HG02981 (cell line): ENCODE data around the gene NLGN1.

Source experiments
- ATAC-seq: cut with Tn5 transposase; IDR thresholded peaks from one replicate; pipeline ENCODE4 v1.9.1; 2021; ENCODE audit warnings: mild to moderate bottlenecking, moderate library complexity; ENCODE audit not compliant: unreplicated experiment

The NLGN1 gene

DNA sequence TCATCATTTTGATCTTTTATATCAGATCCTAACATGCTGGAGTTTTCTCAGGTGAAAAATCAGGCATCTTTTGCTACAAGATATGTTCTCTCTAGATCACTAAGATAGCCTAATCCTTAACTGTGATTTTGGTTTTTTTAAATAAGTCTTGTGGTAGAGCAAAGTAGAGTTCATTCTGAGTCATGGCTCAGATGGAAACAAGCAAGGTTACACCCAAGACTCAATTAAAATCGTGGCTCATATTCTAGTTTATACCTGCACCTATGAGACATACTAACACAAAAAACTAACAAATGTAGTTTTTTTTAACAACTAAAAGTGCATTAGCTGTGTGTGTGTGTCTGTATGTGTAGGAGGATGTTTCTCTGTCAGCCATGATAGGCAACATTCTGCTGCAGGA is 428.2 kb downstream of the NLGN1 start:
- ATAC-seq: no peak

DNA sequence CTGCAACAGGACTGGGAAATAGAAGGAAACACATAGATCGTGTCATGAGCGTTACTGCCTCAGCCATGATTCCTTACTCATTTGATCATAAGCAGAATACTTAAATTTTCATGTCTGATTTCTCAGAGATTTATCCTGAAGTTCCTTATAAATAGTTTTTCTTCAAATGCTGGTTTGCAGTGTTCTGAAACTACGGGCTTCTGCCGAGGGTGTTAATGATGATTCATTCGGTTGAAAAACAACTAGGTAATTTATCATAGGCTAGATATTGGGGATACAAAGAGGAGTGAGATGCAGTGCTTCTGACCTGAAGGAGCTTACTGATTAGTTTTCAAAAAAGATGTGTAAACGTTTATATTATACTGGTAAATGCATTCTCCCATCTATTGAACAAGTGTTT is 428.9 kb downstream of the NLGN1 start:
- no peak for ATAC-seq

DNA sequence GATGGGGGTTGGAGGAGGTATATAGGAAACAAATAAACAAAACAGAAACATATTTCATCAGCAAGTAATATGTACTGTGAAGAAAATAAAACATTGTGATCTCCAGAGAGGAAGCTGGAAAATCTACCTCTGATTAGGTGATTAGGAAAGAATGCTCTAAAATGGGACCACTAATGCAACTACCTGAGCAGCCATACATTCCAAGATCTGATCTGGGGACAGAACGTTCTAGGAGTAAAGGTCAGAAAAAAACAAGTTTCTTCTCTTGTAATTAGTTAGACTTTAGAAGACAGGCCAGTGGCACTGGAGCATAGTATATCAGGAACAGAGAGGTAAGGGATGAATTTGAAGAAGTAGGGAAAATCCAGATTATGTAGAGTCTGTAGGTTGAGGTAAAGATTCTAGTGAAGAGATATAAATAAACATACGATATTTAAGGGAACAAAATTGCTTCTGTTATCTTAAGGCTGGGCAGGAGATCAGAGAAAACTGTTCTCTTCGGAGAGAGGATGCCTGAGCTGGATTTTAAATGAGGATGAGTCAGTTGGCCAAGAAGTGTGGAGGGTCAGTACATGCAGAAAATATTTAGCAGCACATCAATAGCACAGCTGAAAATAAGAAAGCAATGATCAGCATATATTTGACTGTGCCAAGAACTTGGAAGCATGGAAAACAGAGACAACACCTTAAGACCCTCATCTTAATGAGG is 429.5 kb downstream of the NLGN1 start:
- ATAC-seq: no peak

DNA sequence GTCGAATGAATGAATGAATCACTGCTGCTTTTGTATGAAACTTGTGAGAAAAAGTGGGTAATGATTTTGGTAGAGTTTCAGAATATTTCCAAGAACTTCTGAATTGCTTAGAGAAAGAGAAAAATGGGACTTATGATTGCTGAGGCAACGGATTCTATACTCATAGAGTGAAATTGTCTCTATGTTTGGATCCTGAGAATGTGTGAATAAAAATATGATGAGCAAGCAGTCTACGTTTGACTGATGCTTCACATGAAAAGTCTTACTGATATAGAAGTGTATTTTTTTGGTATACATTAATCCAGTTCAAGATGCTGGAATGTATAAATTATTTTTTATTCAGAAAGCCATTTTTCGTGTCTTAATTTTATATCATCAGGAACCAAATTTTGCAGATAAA is 441.1 kb downstream of the NLGN1 start:
- ATAC-seq: no peak

DNA sequence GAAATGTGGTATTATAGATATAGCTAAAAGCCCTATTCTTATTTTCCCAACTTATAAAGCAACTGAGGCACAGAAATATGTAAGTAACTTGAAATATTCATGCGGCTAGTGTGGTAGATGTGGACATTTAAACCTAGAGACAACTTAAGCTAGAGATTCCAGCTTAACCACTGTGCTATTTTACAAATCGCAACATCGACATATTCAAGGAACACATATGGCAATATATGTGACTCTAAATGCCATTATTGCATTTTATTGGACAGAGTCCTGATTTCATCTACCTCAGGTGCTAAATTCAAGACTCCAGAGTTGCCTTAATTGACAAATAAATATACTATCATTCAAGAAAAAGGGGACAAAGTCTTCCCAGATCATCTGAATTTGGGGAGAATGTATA is 442.3 kb downstream of the NLGN1 start:
- no peak for ATAC-seq

DNA sequence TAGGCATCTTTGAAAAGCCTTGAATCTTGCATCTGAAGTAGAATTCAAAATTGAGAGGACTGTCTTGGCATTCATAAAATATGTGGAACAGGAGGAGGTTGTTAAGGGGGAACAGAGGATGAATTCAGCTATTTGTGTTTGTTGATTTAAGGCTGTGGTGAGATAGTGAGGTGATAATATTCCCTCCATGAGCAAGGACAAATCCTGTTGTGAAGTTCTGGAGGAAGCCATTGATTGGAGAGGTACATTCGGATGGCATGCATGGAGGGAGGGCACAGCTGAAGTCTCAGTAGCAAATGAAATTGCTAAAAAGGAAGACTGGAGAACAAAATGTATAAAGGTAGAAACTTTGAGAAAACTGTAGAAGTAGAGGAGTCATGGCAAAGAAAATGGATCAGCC is 443.8 kb downstream of the NLGN1 start:
- no peak for ATAC-seq

DNA sequence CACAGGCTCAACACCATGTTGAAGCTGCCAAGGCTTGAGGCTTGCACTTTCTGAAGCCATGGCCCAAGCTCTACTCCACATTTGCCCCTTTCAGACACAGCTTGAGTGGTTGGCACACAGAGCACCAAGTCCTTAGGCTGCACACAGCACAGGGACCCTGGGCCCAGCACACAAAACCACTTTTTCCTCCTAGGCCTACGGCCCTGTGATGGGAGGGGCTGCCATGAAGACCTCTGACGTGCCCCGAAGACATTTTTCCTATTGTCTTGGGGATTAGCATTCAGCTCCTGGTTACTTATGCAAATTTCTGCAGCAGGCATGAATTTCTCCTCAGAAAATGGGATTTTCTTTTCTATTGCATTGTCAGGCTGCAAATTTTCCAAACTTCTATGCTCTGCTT is 445.5 kb downstream of the NLGN1 start:
- ATAC-seq: no peak

DNA sequence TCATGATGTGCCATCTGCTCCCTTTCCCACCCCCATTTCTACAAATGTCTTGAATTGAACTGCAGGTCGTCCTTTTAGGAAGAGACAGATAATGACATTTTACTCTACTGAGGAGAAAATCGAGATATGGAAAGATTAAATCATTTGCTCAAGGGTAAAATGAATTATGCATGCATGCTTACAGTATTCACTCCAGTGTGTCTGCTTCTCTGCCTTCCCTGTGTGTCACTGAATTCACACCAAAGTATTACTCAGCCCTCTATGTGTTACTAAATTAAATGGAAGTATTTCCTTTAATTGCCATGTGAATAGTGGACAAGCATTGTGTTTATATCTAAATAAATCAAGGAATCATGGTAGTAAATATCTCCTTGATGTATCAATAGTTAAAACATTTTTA is 449.0 kb downstream of the NLGN1 start:
- ATAC-seq: no peak

DNA sequence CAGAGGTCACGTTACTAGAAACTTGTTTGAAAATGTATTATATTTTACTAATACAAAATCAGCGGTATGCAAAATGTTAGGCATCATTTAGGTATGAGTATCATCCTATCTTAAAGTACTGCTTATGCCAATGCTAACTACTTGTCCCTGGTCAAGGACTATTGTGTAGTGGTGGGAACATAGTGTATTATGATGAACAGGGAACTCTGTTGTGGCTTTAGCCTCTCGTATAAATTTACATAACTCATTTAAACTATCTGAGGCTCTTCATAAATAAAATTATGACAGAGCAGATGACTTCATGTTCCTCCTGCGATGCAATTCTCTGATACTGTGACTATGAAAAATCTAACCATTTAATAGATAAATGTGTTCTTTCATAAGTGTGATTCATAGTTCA is 451.9 kb downstream of the NLGN1 start:
- ATAC-seq: no peak

DNA sequence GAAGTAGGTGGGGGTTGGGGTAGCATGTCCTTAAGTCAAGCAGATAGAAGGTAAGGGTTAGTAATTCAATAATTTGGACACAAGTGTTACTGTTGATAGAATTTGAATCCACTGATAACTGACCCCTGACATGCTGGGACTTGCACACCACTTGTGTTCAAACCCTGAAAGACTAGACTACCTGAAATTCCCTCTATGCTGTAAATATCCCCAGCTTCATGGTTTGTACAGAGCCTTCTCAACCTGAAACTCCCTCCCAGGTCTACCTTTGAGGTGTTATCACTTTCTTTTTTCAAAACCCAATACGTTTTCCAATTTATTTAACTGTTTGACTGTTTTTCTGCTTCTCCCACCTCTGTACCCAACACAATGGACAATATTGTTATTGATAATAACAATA is 459.6 kb downstream of the NLGN1 start:
- ATAC-seq: no peak

DNA sequence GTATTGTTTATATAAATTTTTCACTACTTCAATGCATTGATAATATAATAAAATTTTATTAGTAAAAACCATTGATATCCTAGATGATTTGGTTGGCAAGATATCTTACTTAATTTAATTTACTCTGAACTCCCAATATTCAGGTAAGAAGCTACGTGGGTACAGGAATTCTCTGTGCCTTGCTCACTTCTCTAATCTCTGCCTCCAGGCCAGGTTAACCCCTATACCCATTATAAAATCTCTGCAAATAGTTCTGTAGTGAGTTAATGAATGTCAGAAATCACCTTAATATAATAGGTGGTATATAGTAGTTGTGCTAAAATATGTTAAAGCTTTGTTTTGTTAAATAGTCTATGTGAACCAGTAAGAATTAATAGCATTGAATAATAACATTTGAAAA is 465.2 kb downstream of the NLGN1 start:
- no peak for ATAC-seq

DNA sequence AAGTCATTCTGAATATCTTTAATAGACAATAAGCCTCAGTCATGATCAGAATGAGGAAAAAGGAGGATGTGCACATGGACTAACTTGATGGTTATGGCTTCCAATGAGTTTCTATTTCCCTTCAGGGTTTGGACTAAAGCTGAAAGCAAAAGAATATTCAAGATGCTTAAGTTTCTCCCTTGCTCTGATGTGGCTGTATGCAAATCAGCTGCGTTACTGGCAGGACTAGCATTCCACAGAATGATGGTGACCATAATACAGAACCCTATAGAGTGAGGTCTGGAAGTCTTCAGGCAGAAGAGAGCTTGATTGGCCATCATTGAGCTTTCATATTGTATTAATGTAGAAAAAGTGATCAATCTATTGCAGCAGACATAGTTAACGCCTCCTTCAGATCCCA is 466.0 kb downstream of the NLGN1 start:
- ATAC-seq: no peak

DNA sequence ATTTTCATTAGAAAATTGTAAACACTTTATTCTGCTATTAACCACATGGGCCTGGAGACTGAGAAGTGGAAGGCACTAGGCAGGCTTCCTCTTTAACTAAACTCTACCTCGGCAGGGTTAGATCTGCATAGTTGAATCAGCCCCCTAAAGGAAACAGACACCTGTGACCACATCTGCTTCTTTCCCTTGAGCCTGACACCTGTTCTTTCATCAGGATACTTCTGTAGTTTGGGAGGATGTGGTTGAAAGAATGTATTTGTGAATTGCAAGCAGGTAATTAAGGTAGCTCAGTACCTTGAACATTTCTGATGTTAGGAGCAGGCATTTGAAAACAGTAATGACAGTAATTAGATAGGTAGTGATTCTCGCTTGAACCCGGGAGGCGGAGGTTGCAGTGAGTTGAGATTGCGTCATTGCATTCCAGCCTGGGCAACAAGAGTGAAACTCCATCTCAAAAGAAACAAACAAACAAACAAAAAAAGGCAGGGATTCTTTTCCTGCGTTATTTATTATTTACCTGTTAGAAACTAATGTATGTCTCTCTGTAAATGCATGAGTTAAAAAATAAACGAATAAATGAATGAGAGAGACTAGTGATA is 468.5 kb downstream of the NLGN1 start:
- ATAC-seq: no peak

DNA sequence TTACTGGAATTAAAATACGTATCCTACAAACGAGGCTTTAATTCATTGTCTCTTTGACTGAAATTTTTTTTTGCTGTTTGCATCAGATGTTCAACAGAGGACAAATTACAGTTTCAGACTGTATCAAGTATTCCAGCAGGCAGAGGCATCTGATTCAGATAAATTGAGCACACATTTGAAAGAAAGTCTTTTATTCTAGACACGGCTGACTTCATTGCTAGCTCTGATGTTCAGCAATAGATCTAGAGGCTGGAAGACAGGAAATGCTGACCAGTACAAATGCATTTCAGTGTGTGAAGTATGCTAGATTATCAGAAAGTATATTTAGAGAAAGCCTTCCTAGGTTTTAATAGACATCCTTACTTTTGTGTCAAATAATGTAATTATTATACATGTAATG is 472.2 kb downstream of the NLGN1 start:
- ATAC-seq: no peak

DNA sequence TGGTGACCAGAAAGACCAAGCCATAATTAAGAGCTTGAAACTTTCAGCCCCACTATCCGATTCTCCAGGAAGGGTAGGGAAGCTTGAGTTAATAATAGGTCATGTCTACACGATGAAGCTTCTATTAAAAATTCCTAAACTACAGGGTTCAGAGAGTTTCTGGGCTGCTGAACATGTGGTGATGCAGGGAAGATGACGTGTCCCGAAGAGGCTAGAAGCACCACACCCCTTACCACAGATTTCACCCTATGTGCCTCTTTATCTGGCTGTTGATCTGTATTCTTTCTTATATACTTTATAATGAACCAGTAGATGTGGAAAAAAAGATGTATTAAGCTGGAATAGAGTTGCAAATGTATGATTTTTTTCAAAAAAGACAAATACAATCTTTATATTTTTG is 473.4 kb downstream of the NLGN1 start:
- ATAC-seq: no peak

DNA sequence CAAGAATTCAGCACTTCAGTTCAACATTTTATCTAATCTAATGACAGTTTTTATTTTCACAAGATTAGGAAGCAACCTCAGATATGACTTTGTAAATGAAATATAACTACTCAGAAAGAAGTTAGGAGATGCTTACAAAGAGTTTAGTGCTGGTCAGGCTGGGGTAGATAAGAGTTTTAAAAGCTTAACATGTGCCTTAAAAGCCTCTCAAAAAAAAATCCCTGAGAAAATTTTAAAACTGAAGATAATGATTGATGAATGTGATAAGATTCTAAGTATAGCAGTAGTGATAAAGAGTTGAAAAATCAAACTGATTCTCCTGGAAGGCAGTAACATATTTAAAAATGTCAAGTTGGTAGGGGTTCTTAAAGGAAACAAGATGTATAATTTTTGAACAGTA is 478.2 kb downstream of the NLGN1 start:
- no peak for ATAC-seq

DNA sequence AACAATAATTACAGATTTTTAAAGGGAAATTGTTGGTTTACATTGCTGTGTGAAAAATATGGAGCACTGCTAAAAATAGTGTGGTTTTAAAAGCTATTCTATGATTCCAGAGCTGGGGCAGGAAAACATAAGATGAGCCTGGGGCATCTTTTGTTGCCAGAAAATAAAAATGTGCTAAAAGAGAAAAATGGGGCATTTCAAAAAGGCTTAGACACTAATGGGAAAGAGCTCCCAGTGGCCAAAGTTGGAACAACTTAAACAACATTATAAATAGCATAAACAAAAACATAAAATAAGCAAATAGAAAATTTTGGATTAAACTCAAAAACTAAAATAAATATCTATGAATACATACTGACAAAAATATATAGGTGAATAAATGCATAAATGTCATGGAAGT is 478.9 kb downstream of the NLGN1 start:
- ATAC-seq: no peak

DNA sequence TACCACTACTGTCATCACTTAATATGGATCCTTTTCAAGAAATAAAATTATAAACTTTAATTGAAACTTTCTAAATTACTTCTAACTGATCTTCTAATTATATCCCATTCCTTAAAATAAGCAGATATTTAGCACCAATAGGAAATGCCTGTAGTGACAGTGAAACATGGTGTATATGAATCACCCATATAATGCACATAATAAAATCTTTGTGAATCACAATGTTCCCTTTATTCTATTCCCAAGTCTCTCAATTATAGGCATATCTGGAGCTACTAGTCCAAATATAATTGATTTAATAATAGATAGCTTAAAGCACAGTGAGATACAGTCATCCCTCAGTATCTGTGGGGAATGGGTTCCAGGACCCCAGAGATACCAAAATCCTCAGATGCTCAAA is 490.3 kb downstream of the NLGN1 start:
- ATAC-seq: no peak

DNA sequence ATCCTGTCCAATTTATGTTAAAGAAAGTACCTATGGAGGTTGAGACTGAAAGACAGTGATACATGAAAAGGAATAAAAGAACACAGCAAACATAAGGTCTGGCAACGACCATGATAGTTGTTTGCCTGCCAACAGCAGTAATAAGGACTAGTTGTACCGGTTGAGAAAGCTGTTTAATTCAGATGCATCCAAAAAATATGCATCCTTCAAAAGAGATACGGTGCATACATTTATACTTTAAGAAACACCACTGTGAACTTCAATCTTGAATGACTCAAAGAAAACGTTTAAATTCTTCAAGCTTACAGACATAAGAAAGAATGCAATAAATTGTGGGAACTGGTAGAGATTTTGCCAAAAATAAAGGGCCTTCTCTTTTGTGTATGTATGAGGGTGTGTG is 492.1 kb downstream of the NLGN1 start:
- ATAC-seq: no peak

DNA sequence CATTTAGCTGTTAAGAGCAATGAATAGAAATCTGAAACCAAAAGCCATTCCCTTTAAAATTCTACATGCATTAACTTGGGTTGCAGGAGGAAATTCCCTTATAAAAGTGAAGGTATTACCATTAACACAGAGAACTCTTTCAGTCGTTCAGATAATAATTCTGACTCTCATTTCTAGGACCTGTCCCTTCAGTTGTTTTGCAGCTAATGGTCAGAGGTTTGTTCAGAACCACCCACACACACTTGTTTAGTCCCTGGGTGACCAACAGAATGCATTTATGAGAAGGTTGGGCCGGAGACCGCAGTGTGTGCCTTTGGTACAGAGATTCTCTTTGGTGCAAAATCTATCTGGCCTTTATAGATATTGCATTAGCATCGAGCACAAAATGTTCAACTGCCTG is 492.5 kb downstream of the NLGN1 start:
- no peak for ATAC-seq

DNA sequence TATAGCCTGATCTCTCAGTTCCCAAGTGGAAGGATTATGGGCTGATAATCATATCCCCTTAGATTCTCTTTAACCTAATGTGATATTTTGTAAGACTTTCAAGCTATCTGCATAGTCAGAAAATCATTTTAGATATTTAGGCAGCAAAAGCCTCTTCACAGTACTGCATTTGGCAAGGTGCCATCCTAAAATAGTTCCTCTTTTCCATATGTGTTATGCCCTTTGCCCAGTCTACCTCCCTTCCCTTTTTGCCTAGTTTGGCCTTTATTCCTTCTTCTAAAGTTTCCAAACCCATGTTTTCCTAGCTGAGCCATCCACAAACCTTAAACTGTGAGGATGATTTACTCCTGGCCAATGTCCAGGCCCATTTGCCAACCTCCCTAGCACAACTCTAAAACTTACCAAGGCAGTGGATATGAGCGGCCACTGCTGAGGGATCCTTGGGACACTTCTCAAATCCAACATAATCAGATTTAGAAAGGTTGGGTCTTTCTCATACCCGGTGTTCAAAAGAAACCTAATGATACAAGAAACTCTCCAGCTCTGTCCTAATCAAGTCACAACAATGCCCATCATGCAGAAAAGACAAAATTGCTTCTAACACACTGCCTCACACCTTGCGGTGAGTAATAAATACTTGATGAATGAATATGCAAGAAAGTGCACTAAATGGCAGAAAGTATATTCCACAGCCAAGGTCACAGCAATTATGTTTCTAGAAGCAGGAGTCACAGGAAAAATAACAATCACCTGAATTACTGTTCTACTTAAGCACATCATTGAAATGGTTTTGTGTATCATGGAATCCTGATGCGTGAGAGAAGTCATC is 493.9 kb downstream of the NLGN1 start:
- ATAC-seq: no peak

DNA sequence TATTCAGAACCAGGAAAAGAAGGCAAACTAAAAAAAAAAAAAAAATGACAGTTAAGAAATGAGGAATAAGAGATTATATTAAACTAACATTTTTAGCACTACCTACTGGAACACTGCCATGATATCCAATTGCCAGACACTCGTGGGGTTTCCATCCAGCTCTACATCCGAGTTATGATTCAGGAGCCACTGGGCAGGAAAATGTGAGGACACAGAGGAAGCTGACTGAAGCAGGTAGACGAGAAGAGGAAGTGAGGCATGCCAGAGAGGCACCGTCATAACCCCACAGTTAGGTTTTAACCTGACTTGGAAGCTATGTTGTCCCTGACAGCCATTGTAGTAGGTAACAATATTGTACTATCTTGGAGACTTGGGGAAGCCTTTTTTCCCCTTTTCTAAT is 495.0 kb downstream of the NLGN1 start:
- no peak for ATAC-seq
